ENCODE data around the gene WWTR1. TPM values are rescaled to one million over a fixed set of nuclear protein-coding genes. Genes with fewer than 3 reads are reported as not detected.

WWTR1 gene
- polyA plus RNA-seq, 1 experiment, result 164 TPM

DNA sequence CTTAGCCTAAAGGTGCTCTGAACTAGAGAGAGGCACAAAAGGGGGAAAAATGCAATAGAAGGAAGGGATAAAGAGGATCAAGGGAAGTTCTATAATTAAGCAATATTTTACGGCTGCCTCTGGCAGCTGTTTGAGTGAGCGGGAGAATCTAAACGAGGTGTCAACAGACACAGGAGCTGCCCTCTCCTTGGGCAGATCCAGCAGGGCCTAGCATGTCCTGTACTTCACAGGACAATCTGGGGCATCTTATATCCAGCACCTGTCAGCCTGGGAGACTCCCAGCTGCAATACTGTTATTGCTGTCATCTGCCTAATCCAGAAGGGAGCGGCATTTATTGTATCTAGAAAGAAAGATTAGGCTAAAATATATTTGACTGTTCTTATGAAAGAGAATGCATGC lies 68.9 kb downstream of the WWTR1 start:
- TF ChIP-seq, protein P1, sequence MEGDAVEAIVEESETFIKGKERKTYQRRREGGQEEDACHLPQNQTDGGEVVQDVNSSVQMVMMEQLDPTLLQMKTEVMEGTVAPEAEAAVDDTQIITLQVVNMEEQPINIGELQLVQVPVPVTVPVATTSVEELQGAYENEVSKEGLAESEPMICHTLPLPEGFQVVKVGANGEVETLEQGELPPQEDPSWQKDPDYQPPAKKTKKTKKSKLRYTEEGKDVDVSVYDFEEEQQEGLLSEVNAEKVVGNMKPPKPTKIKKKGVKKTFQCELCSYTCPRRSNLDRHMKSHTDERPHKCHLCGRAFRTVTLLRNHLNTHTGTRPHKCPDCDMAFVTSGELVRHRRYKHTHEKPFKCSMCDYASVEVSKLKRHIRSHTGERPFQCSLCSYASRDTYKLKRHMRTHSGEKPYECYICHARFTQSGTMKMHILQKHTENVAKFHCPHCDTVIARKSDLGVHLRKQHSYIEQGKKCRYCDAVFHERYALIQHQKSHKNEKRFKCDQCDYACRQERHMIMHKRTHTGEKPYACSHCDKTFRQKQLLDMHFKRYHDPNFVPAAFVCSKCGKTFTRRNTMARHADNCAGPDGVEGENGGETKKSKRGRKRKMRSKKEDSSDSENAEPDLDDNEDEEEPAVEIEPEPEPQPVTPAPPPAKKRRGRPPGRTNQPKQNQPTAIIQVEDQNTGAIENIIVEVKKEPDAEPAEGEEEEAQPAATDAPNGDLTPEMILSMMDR (IDR thresholded peaks at IDR 0.05; ENCODE audit: low read depth, low read length), result no peak
- no peaks in the 10 kb centered on the region for H3K27me3 ChIP-seq (ENCODE audit: control insufficient read depth, insufficient read depth, low read length)
- no peaks in the 10 kb centered on the region for H3K9me3 ChIP-seq (ENCODE audit: control insufficient read depth, insufficient read depth, low read length)
- no peak overlapping the region for H3K4me3 ChIP-seq (ENCODE audit: low read depth, low read length)
- no peak for DNase-seq (ENCODE audit: low read depth, low spot score)
- POLR2A ChIA-PET, result interaction anchor here (0.7 to 1.7 kb wide), 3 partner anchors 9 to 633 kb away, joined by 3 to 4 read pairs (median 3); no protein-coding TSS in a partner anchor
- CTCF ChIA-PET, result interaction anchor here (1.7 to 1.9 kb wide), 2 partner anchors 20 to 129 kb away, joined by 4 to 5 read pairs; no protein-coding TSS in a partner anchor
- H3K27ac ChIP-seq (ENCODE audit: low read depth, low read length), result peak overlapping the region; percentile 54

DNA sequence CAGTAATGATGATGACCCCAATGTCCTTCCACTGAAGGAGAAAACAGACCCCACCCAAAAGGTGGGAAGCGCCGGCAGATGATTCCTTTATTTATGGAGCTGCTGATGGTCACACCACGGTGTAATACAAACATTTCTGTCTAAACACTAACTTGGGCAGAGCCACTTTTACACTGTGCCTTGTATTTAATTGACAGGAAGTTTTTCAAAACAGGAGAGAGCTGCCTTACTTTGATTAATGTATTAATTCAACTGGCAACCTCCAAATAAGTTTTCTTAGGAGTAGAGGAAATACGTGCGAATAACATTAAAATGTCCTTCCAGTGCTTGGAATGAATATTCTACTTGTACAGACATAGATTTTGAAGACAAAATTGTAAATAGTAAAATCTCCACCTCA lies 70.4 kb downstream of the WWTR1 start:
- no peaks in the 10 kb centered on the region for H3K27me3 ChIP-seq (ENCODE audit: control insufficient read depth, insufficient read depth, low read length)
- no peaks in the 10 kb centered on the region for H3K9me3 ChIP-seq (ENCODE audit: control insufficient read depth, insufficient read depth, low read length)
- H3K27ac ChIP-seq (ENCODE audit: low read depth, low read length), result no peak overlapping the region
- ChIA-PET CTCF (interaction anchor here (0.9 to 2.7 kb wide), 4 partner anchors 19 to 221 kb away, joined by 3 to 10 read pairs (median 4); no protein-coding TSS in a partner anchor), POLR2A (no interaction called here)
- DNase-seq (ENCODE audit: low read depth, low spot score), result no peak
- no peak overlapping the region for H3K4me3 ChIP-seq (ENCODE audit: low read depth, low read length)
- TF ChIP-seq, protein P1 (IDR thresholded peaks at IDR 0.05; ENCODE audit: low read depth, low read length), result no peak

DNA sequence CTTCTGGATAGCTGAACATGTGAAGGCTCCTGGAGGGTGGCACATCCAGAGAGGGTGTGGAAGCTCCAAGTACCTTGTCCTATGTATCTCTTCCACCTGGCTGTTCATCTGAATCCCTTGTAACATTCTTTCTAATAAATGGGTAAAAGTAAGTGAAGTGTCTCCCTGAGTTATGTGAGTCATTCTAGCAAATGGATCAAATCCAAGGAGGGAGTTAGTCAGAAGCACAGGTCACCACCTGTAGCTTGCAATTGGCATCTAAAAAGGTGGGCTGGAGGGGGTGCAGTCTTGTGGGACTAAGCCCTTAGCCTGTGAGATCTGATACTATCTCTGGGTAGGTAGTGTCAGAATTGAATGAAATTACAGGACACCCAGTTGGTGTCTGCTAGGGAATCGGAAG lies 71.0 kb downstream of the WWTR1 start:
- Histone ChIP-seq H3K27ac (ENCODE audit: low read depth, low read length) (no peak overlapping the region), H3K9me3 (ENCODE audit: control insufficient read depth, insufficient read depth, low read length) (no peaks in the 10 kb centered on the region), H3K4me3 (ENCODE audit: low read depth, low read length) (no peak overlapping the region), H3K27me3 (ENCODE audit: control insufficient read depth, insufficient read depth, low read length) (no peaks in the 10 kb centered on the region)
- TF ChIP-seq, protein P1 (IDR thresholded peaks at IDR 0.05; ENCODE audit: low read depth, low read length), result no peak
- DNase-seq (ENCODE audit: low read depth, low spot score), result no peak
- ChIA-PET POLR2A (interaction anchor here (1.1 kb wide), 1 partner anchor 71 kb away, joined by 3 read pairs; the partner anchor contains the start of gene WWTR1), CTCF (interaction anchor here (0.7 to 2.7 kb wide), 5 partner anchors 16 to 221 kb away, joined by 3 to 10 read pairs (median 3); no protein-coding TSS in a partner anchor)

DNA sequence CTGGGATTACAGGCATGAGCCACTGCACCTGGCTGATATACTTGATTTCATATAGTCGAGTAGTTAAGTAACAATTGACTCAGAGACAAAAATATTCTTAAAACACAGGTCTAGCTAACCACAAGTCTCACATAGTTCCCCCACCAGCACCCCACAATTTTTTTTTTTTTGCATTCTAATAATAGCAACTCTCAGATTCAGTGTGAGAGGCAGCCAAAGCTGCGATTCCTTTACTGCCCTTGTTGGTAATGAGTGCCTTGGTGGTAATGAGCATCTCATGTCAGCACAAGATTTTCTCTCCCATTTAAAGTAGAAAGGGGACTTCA lies 72.5 kb downstream of the WWTR1 start:
- DNase-seq (ENCODE audit: low read depth, low spot score), result no peak
- Histone ChIP-seq H3K27ac (ENCODE audit: low read depth, low read length) (no peak overlapping the region), H3K9me3 (ENCODE audit: control insufficient read depth, insufficient read depth, low read length) (no peaks in the 10 kb centered on the region), H3K4me3 (ENCODE audit: low read depth, low read length) (no peak overlapping the region), H3K27me3 (ENCODE audit: control insufficient read depth, insufficient read depth, low read length) (no peaks in the 10 kb centered on the region)
- ChIA-PET CTCF (no interaction called here), POLR2A (no interaction called here)
- TF ChIP-seq, protein P1 (IDR thresholded peaks at IDR 0.05; ENCODE audit: low read depth, low read length), result no peak

DNA sequence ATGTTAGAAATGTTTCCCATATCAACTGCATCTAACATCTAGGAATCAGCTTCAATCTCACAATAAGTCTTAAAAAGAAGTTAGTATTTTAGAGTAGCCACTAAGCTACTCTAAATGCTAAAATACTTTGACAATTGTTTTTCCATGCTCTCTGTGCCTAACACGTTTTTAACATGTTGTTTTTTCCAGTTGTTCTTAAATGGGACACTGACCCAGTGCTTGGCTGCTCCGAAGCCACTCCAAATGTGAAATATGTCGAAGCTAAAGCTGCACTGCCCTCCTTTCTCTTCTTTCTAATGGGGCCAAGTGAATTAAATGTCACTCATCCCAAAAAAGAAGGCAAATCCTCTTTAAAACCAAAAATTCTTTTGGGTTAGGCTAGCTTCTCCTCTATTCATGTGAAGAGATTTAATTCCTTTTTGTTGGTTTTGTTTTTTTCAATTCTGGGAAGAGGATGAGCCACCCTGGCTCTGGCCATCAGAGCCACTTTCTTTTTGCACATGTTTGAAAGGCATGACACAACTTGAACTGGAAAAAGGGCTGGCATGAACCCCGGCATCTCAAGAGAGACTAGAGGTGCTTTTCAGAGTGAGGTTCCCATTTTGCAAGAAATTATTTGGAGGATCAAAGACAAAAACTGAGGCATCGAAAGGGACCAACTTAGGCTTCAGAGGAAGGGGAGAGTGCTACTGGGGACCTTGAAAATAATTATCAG lies 73.7 kb downstream of the WWTR1 start:
- Histone ChIP-seq H3K4me3 (ENCODE audit: low read depth, low read length) (no peak overlapping the region), H3K27me3 (ENCODE audit: control insufficient read depth, insufficient read depth, low read length) (no peaks in the 10 kb centered on the region), H3K9me3 (ENCODE audit: control insufficient read depth, insufficient read depth, low read length) (no peaks in the 10 kb centered on the region), H3K27ac (ENCODE audit: low read depth, low read length) (no peak overlapping the region)
- ChIA-PET CTCF (no interaction called here), POLR2A (no interaction called here)
- TF ChIP-seq, protein P1 (IDR thresholded peaks at IDR 0.05; ENCODE audit: low read depth, low read length), result no peak
- no peak for DNase-seq (ENCODE audit: low read depth, low spot score)
